HG03108 (cell line): ENCODE results near the gene FASTK.

Experiments
- ATAC-seq: cut with Tn5 transposase; IDR thresholded peaks from one replicate; pipeline ENCODE4 v1.9.1; 2021; ENCODE audit warnings: moderate library complexity; ENCODE audit not compliant: unreplicated experiment

Gene FASTK

GRCh38 chr7:151118108-151119054 is 37.8 kb upstream of the FASTK start:
- ATAC-seq = no peak

- no peak for ATAC-seq
Measured at GRCh38 chr7:151117565-151117964, 37.0 kb upstream of the FASTK start.

- ATAC-seq = no peak
Measured at GRCh38 chr7:151116603-151117440, 36.2 kb upstream of the FASTK start.

GRCh38 chr7:151115836-151116418 is 35.3 kb upstream of the FASTK start:
- no peak for ATAC-seq

- no peak for ATAC-seq
Measured at GRCh38 chr7:151115121-151115835, 34.7 kb upstream of the FASTK start.

GRCh38 chr7:151114151-151115090 is 33.8 kb upstream of the FASTK start:
- no peak for ATAC-seq

- ATAC-seq = no peak
Measured at GRCh38 chr7:151113344-151114150, 32.9 kb upstream of the FASTK start.

GRCh38 chr7:151110941-151111645 is 30.5 kb upstream of the FASTK start:
- ATAC-seq = peak; percentile 74

- no peak for ATAC-seq
Measured at GRCh38 chr7:151110236-151110940, 29.8 kb upstream of the FASTK start.

- no peak for ATAC-seq
Measured at GRCh38 chr7:151109094-151110048, 28.8 kb upstream of the FASTK start.

- ATAC-seq = no peak
Measured at GRCh38 chr7:151107882-151108281, 27.3 kb upstream of the FASTK start.

- ATAC-seq = no peak
Measured at GRCh38 chr7:151104411-151105235, 24.0 kb upstream of the FASTK start.

- ATAC-seq = no peak
Measured at GRCh38 chr7:151103973-151104372, 23.4 kb upstream of the FASTK start.

GRCh38 chr7:151102991-151103390 is 22.4 kb upstream of the FASTK start:
- no peak for ATAC-seq

GRCh38 chr7:151101621-151102396 is 21.2 kb upstream of the FASTK start:
- no peak for ATAC-seq
